GM23338 (cell line): ENCODE results near the gene TMIGD3.

Source experiments
- CREB1 ChIP-seq: fragments of 250-450 bp; sonication (Bioruptor Pico); IDR thresholded peaks from 2 replicates; pipeline ENCODE4 v1.5.0; 2020; ENCODE audit warnings: low read depth, mild to moderate bottlenecking, moderate library complexity
- EZH2 ChIP-seq: fragments of 200-600 bp; sonication (generic); IDR thresholded peaks from one replicate; pipeline ENCODE4 v1.8.0; 2017; ENCODE audit warnings: antibody characterized with exemption, mild to moderate bottlenecking, low read depth; ENCODE audit not compliant: unreplicated experiment
- EZH2phosphoT487 ChIP-seq: fragments of 200-600 bp; sonication (generic); IDR thresholded peaks from one replicate; pipeline ENCODE4 v1.8.1; 2018; ENCODE audit warnings: antibody characterized with exemption; ENCODE audit not compliant: unreplicated experiment
- NANOG ChIP-seq: IDR thresholded peaks from 2 replicates; pipeline ENCODE4 v1.6.1; 2016; ENCODE audit warnings: antibody characterized with exemption, borderline replicate concordance
- POLR2AphosphoS5 ChIP-seq: IDR thresholded peaks from 2 replicates; pipeline ENCODE4 v1.6.1; 2016; ENCODE audit warnings: antibody characterized with exemption, low read depth
- TF ChIP-seq, protein P1 (sequence below), 2 experiments: fragments of 200-600 bp in 1 of 2; sonication (generic) in 1 of 2; conservative IDR thresholded peaks; 2 replicates each; pipeline versions ENCODE4 v1.5.1 to v1.6.1; 2016 to 2017; ENCODE audit warnings: antibody characterized with exemption in 2 of 2, low read depth in 2 of 2, mild to moderate bottlenecking in 2 of 2, moderate library complexity in 1 of 2
- TF ChIP-seq, protein P2 (sequence below): IDR thresholded peaks from one replicate; pipeline ENCODE4 v1.6.1; 2018; ENCODE audit warnings: antibody characterized with exemption; ENCODE audit not compliant: unreplicated experiment

DNA sequence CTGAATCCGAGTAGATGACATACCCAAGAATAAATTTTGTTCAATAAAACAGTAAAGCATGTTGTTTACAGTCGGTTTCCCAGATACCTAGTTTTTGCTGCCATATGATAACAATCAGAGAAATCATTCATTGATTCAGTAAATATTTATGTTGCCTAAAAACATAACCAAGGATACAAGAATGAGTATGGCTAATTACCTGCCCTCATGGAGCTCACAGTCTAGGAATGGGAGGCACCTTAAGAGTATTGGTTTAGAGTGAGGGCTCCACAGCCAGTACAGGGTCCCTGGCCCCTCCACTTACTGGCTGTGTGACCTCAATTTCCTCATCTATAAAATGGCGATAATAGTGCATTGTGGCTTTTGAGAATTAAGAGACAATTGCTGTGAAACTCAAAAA, 53.2 kb downstream of the TMIGD3 start:
- TF ChIP-seq, protein P1, sequence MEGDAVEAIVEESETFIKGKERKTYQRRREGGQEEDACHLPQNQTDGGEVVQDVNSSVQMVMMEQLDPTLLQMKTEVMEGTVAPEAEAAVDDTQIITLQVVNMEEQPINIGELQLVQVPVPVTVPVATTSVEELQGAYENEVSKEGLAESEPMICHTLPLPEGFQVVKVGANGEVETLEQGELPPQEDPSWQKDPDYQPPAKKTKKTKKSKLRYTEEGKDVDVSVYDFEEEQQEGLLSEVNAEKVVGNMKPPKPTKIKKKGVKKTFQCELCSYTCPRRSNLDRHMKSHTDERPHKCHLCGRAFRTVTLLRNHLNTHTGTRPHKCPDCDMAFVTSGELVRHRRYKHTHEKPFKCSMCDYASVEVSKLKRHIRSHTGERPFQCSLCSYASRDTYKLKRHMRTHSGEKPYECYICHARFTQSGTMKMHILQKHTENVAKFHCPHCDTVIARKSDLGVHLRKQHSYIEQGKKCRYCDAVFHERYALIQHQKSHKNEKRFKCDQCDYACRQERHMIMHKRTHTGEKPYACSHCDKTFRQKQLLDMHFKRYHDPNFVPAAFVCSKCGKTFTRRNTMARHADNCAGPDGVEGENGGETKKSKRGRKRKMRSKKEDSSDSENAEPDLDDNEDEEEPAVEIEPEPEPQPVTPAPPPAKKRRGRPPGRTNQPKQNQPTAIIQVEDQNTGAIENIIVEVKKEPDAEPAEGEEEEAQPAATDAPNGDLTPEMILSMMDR (conservative IDR thresholded peaks at IDR 0.05; ENCODE audit: low read depth in 2 of 2), result no peak
- no peak for TF ChIP-seq POLR2AphosphoS5
- TF ChIP-seq EZH2, result no peak
- TF ChIP-seq CREB1 (CRISPR knock-in tag), result no peak
- TF ChIP-seq EZH2phosphoT487, result no peak
- no peak for TF ChIP-seq NANOG
- TF ChIP-seq, protein P2, sequence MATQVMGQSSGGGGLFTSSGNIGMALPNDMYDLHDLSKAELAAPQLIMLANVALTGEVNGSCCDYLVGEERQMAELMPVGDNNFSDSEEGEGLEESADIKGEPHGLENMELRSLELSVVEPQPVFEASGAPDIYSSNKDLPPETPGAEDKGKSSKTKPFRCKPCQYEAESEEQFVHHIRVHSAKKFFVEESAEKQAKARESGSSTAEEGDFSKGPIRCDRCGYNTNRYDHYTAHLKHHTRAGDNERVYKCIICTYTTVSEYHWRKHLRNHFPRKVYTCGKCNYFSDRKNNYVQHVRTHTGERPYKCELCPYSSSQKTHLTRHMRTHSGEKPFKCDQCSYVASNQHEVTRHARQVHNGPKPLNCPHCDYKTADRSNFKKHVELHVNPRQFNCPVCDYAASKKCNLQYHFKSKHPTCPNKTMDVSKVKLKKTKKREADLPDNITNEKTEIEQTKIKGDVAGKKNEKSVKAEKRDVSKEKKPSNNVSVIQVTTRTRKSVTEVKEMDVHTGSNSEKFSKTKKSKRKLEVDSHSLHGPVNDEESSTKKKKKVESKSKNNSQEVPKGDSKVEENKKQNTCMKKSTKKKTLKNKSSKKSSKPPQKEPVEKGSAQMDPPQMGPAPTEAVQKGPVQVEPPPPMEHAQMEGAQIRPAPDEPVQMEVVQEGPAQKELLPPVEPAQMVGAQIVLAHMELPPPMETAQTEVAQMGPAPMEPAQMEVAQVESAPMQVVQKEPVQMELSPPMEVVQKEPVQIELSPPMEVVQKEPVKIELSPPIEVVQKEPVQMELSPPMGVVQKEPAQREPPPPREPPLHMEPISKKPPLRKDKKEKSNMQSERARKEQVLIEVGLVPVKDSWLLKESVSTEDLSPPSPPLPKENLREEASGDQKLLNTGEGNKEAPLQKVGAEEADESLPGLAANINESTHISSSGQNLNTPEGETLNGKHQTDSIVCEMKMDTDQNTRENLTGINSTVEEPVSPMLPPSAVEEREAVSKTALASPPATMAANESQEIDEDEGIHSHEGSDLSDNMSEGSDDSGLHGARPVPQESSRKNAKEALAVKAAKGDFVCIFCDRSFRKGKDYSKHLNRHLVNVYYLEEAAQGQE, result no peak
